Lung (tissue), 12 donors: ENCODE data around the gene CGN. TPM values are rescaled to one million over a fixed set of nuclear protein-coding genes. Genes with fewer than 3 reads are reported as not detected.

Experiments
- ATAC-seq: fragments of 200-7000 bp; cut with Tn5 transposase; one replicate; pipeline ENCODE4 v1.9.1; 2020; ENCODE audit warnings: moderate number of reproducible peaks; ENCODE audit not compliant: insufficient read depth, low FRiP score
- DNase-seq, 3 donors: peaks; one replicate each; pipeline ENCODE4 v3.0.0-alpha.2; 2013 to 2017
- H3K27ac ChIP-seq, 2 donors: one replicate each; pipeline ENCODE4 v1.5.1; 2013; ENCODE audit warnings: mild to moderate bottlenecking in 2 of 2, moderate library complexity in 2 of 2, control low read depth in 1 of 2, inconsistent platforms in 1 of 2, low read depth in 1 of 2, low read length in 1 of 2
- H3K27me3 ChIP-seq, 3 donors: one replicate each; pipeline ENCODE4 v1.5.1; 2013; ENCODE audit warnings: low read length in 2 of 3; ENCODE audit not compliant: control insufficient read depth in 3 of 3, insufficient read depth in 3 of 3
- H3K36me3 ChIP-seq, 4 donors: one replicate each; pipeline ENCODE4 v1.5.1; 2013; ENCODE audit warnings: low read length in 4 of 4, mild to moderate bottlenecking in 1 of 4, moderate library complexity in 1 of 4; ENCODE audit not compliant: control insufficient read depth in 4 of 4, insufficient read depth in 4 of 4
- H3K4me1 ChIP-seq, 5 donors: one replicate each; pipeline ENCODE4 v1.5.1; 2013; ENCODE audit warnings: low read length in 5 of 5, mild to moderate bottlenecking in 2 of 5, moderate library complexity in 1 of 5; ENCODE audit not compliant: control insufficient read depth in 5 of 5, insufficient read depth in 5 of 5
- H3K4me3 ChIP-seq: one replicate; pipeline ENCODE4 v1.5.1; 2013; ENCODE audit warnings: mild to moderate bottlenecking, control low read depth, moderate library complexity
- H3K9ac ChIP-seq, 2 donors: one replicate each; pipeline ENCODE4 v1.5.1; 2013; ENCODE audit warnings: low read length in 2 of 2, control low read depth in 1 of 2; ENCODE audit not compliant: insufficient read depth in 1 of 2
- H3K9me3 ChIP-seq, 4 donors: one replicate each; pipeline ENCODE4 v1.5.1; 2013; ENCODE audit warnings: low read length in 3 of 4, mild to moderate bottlenecking in 1 of 4, moderate library complexity in 1 of 4; ENCODE audit not compliant: control insufficient read depth in 4 of 4, insufficient read depth in 3 of 4
- CTCF ChIP-seq: IDR thresholded peaks from 2 replicates; pipeline ENCODE4 v1.5.1; 2012; ENCODE audit warnings: mild to moderate bottlenecking; ENCODE audit errors: control extremely low read depth, extremely low read depth
- WGBS, 2 donors: extraction: QIAGEN DNeasy Blood & Tissue Kit; methylation state at CpG; one replicate each; pipeline ENCODE4 v1.1.7; 2013; 5-methylcytosine and 5-hydroxymethylcytosine counted together
- polyA plus RNA-seq, 2 donors: library from polyadenylated mRNA; stranded (reverse); fragments of 200-250 nt; gene quantifications; one replicate each; pipeline ENCODE4 v1.2.1, GENCODE V29; 2013
- total RNA-seq, 2 donors: library from RNA; depleted of rRNA in 1 of 2; stranded (reverse); fragments of >200 nt in 1 of 2; gene quantifications; one replicate each; pipeline ENCODE4 v1.2.1, GENCODE V29; 2014 to 2021
- donor health status: control.
- donor health status: control.
- donor health status: Bipolar disorder and iron deficiency.
- donor health status: healthy.
- donor health status: DM: yes; HTN: yes; CAD: no.

CGN gene
- total and polyA plus RNA-seq, 4 donors: 23.4 to 74.9 (median 36.8) TPM

- no peak for ATAC-seq
- WGBS, 2 donors: 81 to 82% methylated on average over 6 of the region's 6 CpGs
Measured at GRCh38 chr1:151476083-151476482, 35.1 kb upstream of the CGN start.

GRCh38 chr1:151477066-151477465 is 34.1 kb upstream of the CGN start:
- H3K27me3 ChIP-seq: peaks cover 0 to 2% (median 0%) of the 10 kb centered on the region in 3 donors
- no peak for ATAC-seq
- 70 to 84% methylated on average over 3 of the region's 3 CpGs for WGBS, 2 donors
- no peak overlapping the region for H3K9ac ChIP-seq
- H3K4me1 ChIP-seq: peaks cover 0 to 3% (median 0%) of the 10 kb centered on the region in 5 donors
- no peak for TF ChIP-seq CTCF
- H3K27ac ChIP-seq: no peak overlapping the region
- no peak overlapping the region for H3K4me3 ChIP-seq
- peaks cover 0 to 2% (median under 1%) of the 10 kb centered on the region in 4 donors for H3K9me3 ChIP-seq
- no peak for DNase-seq
- H3K36me3 ChIP-seq: no peaks in the 10 kb centered on the region

More at GRCh38 chr1:151476083-151476482, 35.1 kb upstream of the CGN start:
- no peak for DNase-seq
- H3K27ac ChIP-seq: no peak overlapping the region
- no peak overlapping the region for H3K4me3 ChIP-seq
- peaks cover 0 to 3% (median 0%) of the 10 kb centered on the region in 5 donors for H3K4me1 ChIP-seq
- H3K9ac ChIP-seq: no peak overlapping the region
- no peaks in the 10 kb centered on the region for H3K36me3 ChIP-seq
- H3K9me3 ChIP-seq: no peaks in the 10 kb centered on the region
- no peak for TF ChIP-seq CTCF
- H3K27me3 ChIP-seq: peaks cover 0 to 2% (median 0%) of the 10 kb centered on the region in 3 donors

GRCh38 chr1:151478140-151478812 is 32.9 kb upstream of the CGN start:
- WGBS, 2 donors: 87 to 93% methylated on average over 1 of the region's 1 CpG
- ATAC-seq: no peak
- H3K4me1 ChIP-seq: no peaks in the 10 kb centered on the region
- no peaks in the 10 kb centered on the region for H3K36me3 ChIP-seq
- no peak for TF ChIP-seq CTCF
- H3K27me3 ChIP-seq: peaks cover 0 to 2% (median 0%) of the 10 kb centered on the region in 3 donors
- H3K4me3 ChIP-seq: no peak overlapping the region
- H3K9me3 ChIP-seq: peaks cover 0 to 2% (median 1%) of the 10 kb centered on the region in 4 donors
- no peak overlapping the region for H3K27ac ChIP-seq
- H3K9ac ChIP-seq: no peak overlapping the region
- DNase-seq: no peak
